Suprapubic skin (tissue), 3 donors: ENCODE measurements around the gene OSER1.

Experiments used
- CTCF ChIP-seq, 2 donors: fragments of 200-600 bp in 1 of 2; fragments of 450-650 bp in 1 of 2; sonication (generic) in 1 of 2; IDR thresholded peaks; one replicate each; pipeline ENCODE4 v1.5.1; 2016 to 2019; ENCODE audit warnings: antibody characterized with exemption in 2 of 2, mild to moderate bottlenecking in 1 of 2, moderate library complexity in 1 of 2
- EP300 ChIP-seq: sonication (generic); formaldehyde crosslinking; IDR thresholded peaks from one replicate; pipeline ENCODE4 v1.6.1; 2017; ENCODE audit warnings: antibody characterized with exemption
- POLR2A ChIP-seq, 2 donors: fragments of 450-650 bp; IDR thresholded peaks; one replicate each; pipeline ENCODE4 v1.6.1; 2017; ENCODE audit warnings: antibody characterized with exemption in 2 of 2, mild to moderate bottlenecking in 2 of 2, moderate library complexity in 2 of 2

- no peak for TF ChIP-seq CTCF (IDR thresholded peaks at IDR 0.05)
- TF ChIP-seq POLR2A (IDR thresholded peaks at IDR 0.05) = no peak
- no peak for TF ChIP-seq EP300
Observed at GRCh38 chr20:44212792-44213191, 2.2 kb upstream of the OSER1 start.
